K562 (cell line): ENCODE data around the gene ZNF791. TPM values are rescaled to one million over a fixed set of nuclear protein-coding genes. Genes with fewer than 3 reads are reported as not detected.

Experiments used
- HBP1 ChIP-seq: fragments of 450-650 bp; formaldehyde crosslinking; IDR thresholded peaks from 2 replicates; pipeline ENCODE4 v1.4.0; 2022; ENCODE audit warnings: missing genetic modification characterization
- KLF16 ChIP-seq: IDR thresholded peaks from 2 replicates; pipeline ENCODE4 v1.6.1; 2016; ENCODE audit warnings: antibody characterized with exemption
- POLR2G ChIP-seq: fragments of 200-400 bp; formaldehyde crosslinking; IDR thresholded peaks from 2 replicates; pipeline ENCODE4 v1.6.1; 2017; ENCODE audit warnings: low read depth, mild to moderate bottlenecking, antibody characterized with exemption, low read length, moderate library complexity
- REST ChIP-seq, 2 experiments: fragments of 450-650 bp; formaldehyde crosslinking in 1 of 2; IDR thresholded peaks; 2 replicates each; pipeline versions ENCODE4 v1.4.0 to v1.6.1; 2014 to 2020; ENCODE audit warnings: mild to moderate bottlenecking in 2 of 2, borderline replicate concordance in 1 of 2, low read depth in 1 of 2
- ZNF696 ChIP-seq: fragments of 250-450 bp; sonication (Bioruptor Pico); conservative IDR thresholded peaks from 2 replicates; pipeline ENCODE4 v1.4.0; 2020; ENCODE audit warnings: mild to moderate bottlenecking, moderate library complexity
- polyA plus RNA-seq, 8 experiments: library from polyadenylated mRNA; depleted of rRNA in 4 of 8; stranded (reverse) in 5 of 8; unstranded in 3 of 8; fragments of >200 nt; fragmentation: Nextera tagmentation in 2 of 8; fragmentation: Illumina TruSeq in 1 of 8; extraction: Ambion mirVana in 2 of 8; extraction: Trizol in 1 of 8; gene quantifications; 2 replicates each; pipeline versions ENCODE4 v1.2.1 to v1.2.3, GENCODE V29; 2011 to 2014; ENCODE audit warnings: inconsistent platforms in 1 of 8, missing spikeins in 1 of 8
- total RNA-seq, 7 experiments: library from RNA; depleted of rRNA in 6 of 7; stranded (reverse); fragments of >200 nt in 6 of 7; fragmentation: Illumina TruSeq in 2 of 7; extraction: Trizol in 2 of 7; gene quantifications; 2 replicates each; pipeline versions ENCODE4 v1.2.1 to v1.2.3, GENCODE V29; 2011 to 2021; ENCODE audit warnings: low replicate concordance in 1 of 7

Gene ZNF791
- total and polyA plus RNA-seq, 9 of the 15 experiments (the other 6 are each of a cell fraction or from before 2014, with no cell fraction given): 7.8 to 22.7 (median 13.1) TPM

- TF ChIP-seq REST (IDR thresholded peaks at IDR 0.05; ENCODE audit: borderline replicate concordance): peak; percentile 97
- no peak for TF ChIP-seq REST (CRISPR knock-in tag; IDR thresholded peaks at IDR 0.05; ENCODE audit: low read depth)
- 0 out of 2 replicates have a peak, but pooled peaks have one; percentile 27 for TF ChIP-seq POLR2G
- TF ChIP-seq KLF16: peak; percentile 81
- TF ChIP-seq HBP1 (CRISPR knock-in tag): no peak
- no peak for TF ChIP-seq ZNF696 (CRISPR knock-in tag)
Measured at GRCh38 chr19:12664406-12665280, 53.9 kb downstream of the ZNF791 start (continued).
